Breast epithelium (tissue), 3 donors: ENCODE results near the gene GLRA2.

ENCODE experiments used
- POLR2AphosphoS5 ChIP-seq, 3 donors: sonication (generic); formaldehyde crosslinking; IDR thresholded peaks; one replicate each; pipeline ENCODE4 v1.6.1; 2017; ENCODE audit warnings: antibody characterized with exemption in 3 of 3
- TF ChIP-seq, protein P1 (sequence below), 3 donors: fragments of 450-650 bp; IDR thresholded peaks; one replicate each; pipeline ENCODE4 v1.5.1; 2016 to 2017; ENCODE audit warnings: antibody characterized with exemption in 3 of 3, mild to moderate bottlenecking in 3 of 3, moderate library complexity in 3 of 3

DNA sequence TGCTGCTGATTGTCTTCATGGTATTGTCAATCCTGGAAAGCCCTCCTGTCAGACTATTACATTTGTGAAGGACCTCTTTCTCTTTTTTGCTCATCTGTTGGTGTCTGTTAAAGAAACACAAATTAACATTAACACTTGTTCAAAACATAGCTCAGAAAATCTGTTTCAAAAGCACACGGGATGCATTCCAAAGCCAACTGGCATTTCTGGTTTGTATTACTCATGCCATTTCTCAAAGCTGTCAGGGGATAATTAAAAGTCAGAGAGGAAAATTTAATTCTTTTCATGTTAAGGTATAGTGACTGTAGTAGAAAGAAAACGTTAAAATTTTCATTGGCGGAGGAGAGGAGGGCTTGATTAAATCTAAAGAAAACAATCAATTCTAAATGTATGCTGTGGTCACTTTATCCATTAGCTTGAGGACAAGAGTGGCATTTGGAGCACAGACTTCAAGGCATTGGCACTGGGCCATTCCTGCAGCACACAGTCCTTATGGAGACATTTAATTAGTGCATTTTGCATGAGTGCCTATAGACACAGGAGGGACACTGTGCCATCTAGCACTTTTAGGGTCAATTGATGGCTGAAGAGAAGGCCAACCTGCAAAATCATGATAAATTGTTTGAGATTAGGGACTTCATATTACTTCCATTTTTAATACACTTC is 21.2 kb upstream of the GLRA2 start:
- no peak for TF ChIP-seq POLR2AphosphoS5 (IDR thresholded peaks at IDR 0.05)
- TF ChIP-seq, protein P1, sequence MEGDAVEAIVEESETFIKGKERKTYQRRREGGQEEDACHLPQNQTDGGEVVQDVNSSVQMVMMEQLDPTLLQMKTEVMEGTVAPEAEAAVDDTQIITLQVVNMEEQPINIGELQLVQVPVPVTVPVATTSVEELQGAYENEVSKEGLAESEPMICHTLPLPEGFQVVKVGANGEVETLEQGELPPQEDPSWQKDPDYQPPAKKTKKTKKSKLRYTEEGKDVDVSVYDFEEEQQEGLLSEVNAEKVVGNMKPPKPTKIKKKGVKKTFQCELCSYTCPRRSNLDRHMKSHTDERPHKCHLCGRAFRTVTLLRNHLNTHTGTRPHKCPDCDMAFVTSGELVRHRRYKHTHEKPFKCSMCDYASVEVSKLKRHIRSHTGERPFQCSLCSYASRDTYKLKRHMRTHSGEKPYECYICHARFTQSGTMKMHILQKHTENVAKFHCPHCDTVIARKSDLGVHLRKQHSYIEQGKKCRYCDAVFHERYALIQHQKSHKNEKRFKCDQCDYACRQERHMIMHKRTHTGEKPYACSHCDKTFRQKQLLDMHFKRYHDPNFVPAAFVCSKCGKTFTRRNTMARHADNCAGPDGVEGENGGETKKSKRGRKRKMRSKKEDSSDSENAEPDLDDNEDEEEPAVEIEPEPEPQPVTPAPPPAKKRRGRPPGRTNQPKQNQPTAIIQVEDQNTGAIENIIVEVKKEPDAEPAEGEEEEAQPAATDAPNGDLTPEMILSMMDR (IDR thresholded peaks at IDR 0.05): no peak
